Measurements from ENCODE around the gene TRIB2.
"Not testable (repeated sequence)": the region's sequence is repeated elsewhere in the genome, so short reads cannot be mapped to it uniquely, and the experiment has no call there.

The TRIB2 gene

DNA sequence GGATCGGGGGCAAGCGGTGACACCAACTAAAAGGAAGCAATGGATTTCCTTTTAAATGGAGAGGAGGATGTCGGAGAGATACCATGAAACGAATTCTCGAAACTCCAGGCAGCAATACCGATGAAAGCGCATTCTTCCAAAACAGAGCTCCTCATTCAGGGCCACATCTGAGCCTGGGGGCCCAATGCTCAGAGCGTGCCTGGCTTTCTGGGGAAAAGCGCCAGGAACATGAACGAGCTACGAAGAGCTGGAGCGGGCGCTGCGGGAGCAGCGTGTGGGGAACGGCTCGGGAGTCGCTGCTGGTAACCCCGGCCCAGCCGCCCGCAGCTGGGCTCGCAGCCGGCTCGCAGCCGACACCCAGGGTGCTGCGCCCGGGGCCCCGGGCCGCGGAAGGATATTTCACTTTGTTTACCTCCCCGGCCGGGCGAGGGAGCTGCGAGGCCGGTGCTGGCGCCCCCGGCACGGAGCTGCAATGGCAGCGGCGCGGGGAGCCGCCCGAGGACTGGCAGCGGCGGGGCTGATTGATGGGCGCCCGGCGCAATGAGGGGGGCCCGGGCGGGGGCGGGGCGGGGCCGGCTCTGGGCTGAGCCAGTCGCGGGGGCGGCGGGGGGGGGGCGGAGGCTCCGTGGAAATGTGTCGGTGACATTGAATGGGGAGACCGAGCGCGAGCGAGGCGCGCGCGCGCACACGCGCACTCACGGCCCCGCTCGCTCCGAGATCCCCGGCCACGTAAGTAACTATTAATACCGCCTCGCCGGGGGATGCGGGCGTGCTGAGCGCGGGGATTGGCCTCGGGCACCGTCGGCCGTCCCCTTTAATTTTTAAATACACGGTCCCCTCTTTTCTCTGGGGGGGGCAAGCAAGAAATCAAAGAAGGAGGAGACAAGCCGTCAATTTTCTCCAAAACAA lies at the start of gene TRIB2:
TSS of gene TRIB2 (plus strand) at position 655 of the 909 bp plus-strand sequence. CDS start 1,372 bp downstream, outside the sequence.
- DNase-seq (ENCODE audit: low read depth, low spot score): peak; percentile 70

DNA sequence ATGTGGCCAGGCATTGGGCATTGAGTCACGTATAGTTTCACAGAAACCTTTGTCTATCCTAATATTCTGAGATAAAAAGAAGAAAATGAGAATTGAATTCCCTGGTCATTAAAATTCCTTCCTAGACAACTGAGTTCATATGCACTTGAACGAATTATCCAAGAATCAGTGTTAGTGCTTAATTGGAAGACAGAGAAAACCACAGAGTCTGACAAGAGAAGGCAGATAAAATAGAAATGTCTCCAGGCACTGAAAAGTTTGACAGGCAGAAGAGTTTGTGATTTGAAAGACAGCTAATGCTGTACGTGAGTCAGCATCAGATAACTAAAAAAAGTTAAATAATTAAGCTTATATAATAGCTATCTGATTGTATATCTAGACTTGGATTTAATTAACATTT lies 47.7 kb upstream of the TRIB2 start:
- DNase-seq (ENCODE audit: low read depth, low spot score): no peak

DNA sequence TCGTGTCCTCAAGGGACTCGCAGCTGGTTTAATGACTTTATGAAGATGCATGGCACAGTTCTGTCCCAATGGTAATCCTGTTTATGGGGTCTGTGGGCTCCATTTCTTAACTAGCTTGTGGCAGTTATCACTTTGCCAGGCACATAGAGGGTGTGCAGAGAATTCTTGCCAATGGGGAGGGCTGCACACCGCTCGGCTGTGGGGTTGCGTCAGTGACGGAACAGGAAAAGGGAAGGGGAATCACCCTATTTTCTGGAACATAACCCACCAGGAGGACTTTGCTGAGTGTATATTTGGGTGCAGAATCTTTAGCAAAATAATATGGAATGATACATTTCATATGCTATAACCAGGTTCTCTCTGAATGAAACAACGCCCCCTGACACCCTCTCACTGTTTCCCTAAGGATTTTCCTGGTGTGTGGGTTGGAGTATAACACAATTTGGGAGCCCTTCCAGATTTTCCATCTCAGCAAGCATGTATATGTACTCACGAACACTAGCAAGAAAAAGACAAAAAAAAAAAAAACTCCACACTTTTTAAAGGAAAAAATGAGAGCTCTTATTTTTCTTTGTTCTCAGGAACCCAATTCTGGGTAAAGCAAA lies 43.9 kb upstream of the TRIB2 start:
- no peak for DNase-seq (ENCODE audit: low read depth, low spot score)

DNA sequence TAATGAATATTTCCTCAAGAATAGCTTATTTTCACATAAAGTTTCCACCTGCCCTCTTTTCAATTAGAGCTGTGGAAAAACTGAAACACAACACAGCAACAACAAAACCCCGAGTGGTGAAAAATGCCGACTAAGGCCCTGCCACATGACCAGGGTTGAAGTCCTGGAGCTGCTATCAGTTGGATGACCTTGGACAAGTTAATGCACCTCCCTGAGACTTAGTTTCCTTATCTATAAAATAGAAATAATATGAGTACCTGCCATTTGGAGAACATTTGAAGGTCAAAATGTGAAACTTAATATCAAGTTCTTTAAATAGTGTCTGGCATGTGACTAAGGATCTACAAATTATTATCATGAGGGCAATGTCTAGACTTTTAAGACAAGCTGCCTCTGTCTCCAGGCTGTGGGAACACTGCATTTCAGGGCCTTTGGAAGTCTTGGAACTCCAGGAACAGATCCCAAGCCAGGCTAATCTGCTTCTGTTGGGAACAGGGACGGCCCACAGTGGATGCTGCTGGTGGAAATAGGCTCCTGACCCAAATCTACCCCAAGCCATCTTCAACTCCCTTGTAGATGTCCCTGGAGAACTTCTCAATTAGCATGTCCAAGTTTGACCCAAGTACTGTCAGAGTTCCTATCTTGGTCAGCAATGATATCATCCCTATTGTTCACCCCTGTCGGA lies 42.0 kb upstream of the TRIB2 start:
- DNase-seq (ENCODE audit: low read depth, low spot score): no peak

DNA sequence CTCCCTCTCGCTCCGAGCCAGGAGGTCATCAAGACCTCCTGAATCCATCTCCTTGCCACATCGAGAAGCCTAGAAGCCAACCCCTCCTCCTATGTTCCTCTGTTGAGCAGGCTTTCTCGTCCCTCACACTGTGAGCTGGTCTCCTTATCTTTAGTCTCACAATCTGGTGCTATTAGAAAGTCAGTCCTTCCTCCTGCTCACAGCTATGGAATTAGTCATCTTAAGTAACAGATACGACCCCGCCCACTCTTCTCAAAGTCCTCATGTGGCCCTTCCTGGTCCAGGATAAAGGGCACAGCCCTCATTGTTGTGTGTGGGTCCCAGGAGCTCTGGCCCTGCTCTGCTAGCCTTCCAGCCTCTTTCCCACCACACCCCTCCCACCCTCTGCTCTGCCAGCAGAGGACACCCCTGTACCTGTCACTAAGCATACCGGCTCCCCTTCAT lies 41.4 kb upstream of the TRIB2 start:
- DNase-seq (ENCODE audit: low read depth, low spot score): no peak

DNA sequence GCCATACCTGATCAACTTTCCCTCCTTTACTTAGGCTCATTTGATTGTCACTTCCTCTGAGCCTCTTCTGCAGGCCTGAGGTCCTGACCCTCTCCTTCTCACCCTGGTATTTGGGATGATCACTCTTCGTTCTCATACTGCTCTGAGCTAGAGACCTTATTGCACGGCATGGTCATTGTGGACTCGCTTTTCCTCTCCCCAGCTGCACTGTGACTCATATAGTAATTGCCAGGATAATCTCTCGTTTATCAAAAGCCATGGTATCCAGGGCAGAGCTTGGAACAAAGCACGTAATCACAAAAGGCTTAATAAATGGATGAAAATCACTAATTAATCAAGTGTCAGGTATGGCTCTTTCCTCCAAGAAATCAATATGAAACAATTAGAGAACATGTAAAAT lies 40.9 kb upstream of the TRIB2 start:
- DNase-seq (ENCODE audit: low read depth, low spot score): no peak

DNA sequence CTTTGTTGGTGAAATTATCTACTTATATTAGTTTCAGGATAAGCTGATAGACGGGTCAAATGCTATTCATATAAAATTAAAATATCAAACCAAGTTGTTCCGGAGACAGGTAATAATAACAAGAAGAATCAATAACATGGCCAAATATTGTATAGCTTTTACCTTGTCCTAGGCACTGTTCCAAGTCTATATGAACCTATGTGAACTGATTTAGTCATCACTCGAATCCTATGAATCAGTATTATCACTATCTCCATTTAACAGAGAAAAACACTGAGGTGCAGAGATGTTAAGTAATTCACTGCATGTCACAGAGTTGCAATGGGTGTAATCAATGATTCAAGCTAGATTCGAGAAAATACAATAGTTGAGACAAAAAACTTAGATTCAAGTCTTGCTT lies 40.0 kb upstream of the TRIB2 start:
- no peak for DNase-seq (ENCODE audit: low read depth, low spot score)

DNA sequence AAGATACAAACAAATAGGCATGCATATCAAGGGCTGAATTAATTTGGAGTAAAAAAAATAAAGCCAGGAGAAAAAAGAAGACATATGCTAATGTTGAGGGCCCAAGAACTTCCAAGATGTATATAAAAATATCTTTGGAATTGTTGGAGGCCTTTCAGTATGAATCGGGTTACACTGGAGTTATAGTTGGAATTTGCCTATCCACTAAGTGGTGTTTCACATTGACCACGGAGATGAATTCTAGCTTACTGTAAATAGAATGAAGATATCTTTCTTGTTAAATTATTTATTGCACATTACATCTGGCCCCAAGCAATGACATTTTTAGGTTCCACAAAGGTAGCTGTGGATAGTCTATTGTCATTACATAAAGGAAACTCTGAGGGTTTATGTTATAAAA lies 38.5 kb upstream of the TRIB2 start:
- DNase-seq (ENCODE audit: low read depth, low spot score): no peak

DNA sequence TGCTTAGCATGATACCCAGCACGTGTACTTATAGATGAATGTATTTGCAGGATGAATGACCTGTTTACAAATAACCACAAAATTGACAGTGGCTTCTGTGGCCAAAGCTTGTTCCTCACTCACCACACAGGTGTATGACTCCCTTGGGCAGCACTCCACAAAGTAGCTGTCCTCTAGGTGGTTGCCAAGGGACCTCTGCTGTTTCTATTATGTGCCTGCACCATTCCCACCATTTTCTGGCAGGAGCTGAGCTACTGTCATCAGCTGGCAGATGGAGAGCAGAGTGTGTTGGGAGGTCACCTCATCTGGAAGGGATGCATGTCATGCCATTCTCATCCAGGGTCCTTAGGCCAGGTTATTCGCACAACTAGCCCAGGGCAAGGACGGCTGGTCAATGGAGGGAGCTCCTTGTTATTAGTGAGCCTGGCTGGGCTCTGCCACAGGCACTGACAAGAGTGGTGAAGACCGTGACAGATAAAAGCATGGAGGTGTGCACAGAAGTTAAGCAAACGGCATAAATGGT lies 37.1 kb upstream of the TRIB2 start:
- no peak for DNase-seq (ENCODE audit: low read depth, low spot score)

DNA sequence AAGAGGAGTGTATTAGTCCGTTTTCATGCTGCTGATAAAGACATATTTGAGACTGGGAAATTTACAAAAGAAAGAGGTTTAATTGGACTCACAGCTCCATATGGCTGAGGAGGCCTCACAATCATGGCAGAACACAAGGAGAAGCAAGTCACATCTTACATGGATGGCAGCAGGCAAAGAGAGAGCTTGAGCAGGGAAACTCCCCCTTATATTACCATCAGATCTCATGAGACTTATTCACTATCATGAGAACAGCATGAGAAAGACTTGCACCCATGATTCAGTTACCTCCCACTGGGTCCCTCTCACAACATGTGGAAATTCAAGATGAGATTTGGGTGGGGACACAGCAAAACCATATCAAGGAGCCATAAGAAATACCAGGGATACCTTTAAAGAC lies 36.6 kb upstream of the TRIB2 start:
- not testable (repeated sequence) for DNase-seq (ENCODE audit: low read depth, low spot score)

DNA sequence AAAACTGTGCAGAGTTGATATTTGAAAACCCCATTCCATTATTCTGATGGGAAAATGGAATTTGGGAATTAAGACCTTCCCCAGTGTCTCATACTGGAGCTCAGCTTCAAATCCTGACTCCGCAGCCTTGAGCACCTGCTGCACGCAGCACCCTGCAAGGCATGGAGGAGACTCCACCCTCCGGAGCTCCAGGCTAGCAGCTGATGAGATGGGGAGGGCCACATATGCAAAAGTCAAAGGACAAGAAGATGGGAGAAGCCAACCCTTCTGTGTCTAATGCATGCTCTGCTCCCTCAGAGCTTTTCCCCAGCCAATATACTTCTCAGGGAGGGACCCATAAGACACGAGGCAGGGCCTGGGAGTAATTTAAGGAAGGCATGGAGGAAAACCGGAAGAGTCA lies 34.7 kb upstream of the TRIB2 start:
- DNase-seq (ENCODE audit: low read depth, low spot score): no peak

DNA sequence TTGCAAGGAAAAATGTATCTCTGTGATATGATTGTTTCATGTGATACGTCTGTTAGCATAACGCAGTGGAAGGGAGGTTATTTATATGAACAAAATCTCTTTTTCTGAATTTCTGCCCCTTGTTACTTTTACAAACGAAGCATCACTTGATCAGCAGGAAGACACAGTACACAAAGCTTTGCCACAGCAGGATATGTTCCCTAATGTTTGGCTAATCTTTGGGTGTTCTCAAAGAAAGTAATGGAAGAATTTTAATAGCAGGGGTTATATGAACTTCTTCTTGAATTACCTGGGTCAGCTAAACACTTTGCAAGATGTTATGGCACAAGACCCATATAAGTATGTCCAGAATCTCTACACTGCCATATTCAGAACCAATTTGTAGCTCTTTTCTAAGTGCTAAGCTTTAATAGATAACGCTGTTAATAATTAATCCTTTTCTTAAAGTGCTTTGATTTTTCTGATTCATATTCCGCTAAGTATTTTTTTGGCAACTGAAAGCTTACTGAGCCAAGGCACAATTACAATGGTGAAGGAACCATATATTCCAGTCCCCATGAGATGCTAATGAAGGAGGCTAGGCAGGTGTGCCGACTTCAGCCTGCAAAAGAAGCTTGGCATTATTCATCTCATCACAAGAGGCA lies 33.2 kb upstream of the TRIB2 start:
- DNase-seq (ENCODE audit: low read depth, low spot score): peak; percentile 20

DNA sequence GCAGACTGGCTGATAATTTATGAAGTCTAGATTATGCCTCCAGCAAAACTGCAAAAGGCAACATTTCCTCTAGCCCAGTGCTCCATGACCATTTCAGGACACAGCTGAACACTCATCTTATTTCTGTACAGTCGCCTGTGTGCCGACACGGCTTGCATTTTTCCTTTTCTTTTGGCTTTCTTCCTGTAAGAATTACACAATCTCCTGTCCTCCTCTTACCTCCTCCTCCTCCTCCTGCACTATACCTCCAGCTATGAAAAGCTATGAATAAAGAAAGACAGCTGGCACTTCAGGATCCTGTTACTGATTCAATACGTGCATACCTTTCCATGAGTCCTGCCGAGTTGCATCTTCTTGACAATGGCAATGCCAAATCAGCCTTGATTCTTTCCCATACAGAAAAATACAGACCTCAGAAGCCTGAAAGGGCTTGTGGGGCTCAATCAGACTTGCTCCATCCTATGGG lies 32.2 kb upstream of the TRIB2 start:
- no peak for DNase-seq (ENCODE audit: low read depth, low spot score)

DNA sequence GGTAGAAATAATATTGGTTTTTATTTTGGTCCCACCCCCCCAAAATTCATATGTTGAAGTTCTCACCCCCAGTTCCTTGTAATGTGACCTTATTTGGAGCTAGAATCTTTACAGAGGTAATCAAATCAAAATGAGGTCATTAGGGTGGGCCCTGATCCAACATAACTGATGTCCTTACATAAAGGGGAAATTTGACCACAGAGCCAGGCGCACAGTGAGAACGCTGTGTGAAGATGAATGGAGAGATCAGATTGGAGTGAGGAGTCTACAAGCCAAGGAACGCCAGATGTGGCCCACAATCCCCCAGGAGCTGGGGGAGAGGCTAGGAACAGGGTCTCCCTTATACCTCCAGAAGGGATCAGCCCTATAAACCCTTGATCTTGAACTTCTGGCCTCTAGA lies 31.6 kb upstream of the TRIB2 start:
- no peak for DNase-seq (ENCODE audit: low read depth, low spot score)

DNA sequence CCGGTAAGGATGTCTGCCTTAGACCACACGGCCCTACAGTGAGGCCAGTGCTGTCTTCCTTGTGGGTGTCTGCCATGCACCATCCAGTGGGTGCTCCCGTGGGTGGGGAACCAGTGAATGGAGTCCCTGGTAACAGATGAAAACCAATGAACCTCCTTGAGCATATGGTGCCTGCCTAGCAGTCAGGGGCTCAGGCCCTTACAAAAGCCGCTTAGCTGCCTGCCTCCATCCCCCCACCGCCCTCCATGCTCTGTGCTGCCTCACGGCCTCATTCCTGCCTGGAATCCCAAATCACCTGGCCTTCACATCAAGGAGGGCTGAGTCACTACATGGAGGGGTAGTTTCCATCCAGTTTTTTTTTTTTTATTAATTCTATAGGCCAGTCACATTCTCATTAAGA lies 30.8 kb upstream of the TRIB2 start:
- no peak for DNase-seq (ENCODE audit: low read depth, low spot score)

DNA sequence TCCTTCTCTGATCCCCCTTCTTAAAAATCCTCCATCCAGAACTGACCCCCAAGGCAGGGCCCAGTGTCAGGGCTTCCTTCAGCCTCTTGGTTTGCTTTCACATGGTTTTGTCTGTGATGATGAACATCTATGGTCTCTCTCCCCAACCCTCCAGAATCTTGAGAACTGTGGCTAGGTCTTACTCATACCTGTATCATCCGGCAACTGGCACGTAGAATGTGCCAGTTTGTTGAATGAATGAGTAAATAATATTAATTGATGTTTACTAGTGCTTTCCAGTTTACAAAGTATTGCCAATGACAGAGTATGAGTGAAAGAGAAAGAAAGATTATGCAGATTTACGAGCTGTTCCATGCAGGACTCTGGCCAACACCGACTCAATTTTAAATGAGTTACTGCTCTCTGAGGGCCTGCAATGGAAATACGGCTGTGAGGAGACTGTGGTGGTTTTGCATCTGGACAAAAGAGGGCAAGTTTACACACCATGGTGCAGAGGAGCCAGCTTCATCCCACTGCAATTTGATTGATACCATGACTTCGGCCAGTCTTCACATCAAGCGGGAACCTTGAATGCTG lies 29.9 kb upstream of the TRIB2 start:
- DNase-seq (ENCODE audit: low read depth, low spot score): no peak

DNA sequence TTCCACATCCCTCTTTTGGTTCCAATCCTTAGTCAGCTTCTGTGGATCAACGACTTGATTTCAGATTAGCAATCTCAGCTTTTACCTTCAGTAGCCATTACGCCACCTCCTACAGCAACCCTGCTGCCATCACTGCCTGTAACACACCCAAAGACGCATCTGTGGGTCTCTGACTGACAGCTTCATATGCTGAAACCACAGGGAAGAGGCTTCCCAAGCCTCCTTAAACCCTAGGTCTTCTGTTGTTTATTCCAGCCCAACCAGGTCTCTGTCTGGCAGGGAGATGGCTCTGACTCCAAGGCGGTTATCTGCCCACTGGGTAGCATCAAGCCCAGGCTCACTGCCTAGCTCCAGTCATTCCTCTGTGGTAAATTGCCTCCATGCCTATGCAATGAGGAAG lies 28.6 kb upstream of the TRIB2 start:
- DNase-seq (ENCODE audit: low read depth, low spot score): no peak

DNA sequence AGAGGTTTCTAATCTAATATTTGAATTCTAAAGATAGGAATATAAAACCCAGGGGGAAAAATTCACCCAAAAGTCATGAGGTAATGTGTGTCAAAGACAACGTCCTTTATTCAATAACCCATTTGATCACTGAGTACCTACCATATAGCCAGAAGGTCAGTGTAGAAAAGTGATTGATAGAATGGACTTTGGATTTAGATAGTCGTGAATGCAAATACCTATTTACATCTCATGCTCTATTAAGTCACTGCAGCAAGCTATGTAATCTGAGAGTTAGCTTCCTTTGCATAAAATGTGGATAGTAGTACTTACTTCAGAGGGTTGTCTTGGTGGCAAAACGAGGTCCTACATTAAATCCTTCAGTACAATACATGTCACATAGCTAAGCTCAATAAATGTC lies 27.8 kb upstream of the TRIB2 start:
- no peak for DNase-seq (ENCODE audit: low read depth, low spot score)

DNA sequence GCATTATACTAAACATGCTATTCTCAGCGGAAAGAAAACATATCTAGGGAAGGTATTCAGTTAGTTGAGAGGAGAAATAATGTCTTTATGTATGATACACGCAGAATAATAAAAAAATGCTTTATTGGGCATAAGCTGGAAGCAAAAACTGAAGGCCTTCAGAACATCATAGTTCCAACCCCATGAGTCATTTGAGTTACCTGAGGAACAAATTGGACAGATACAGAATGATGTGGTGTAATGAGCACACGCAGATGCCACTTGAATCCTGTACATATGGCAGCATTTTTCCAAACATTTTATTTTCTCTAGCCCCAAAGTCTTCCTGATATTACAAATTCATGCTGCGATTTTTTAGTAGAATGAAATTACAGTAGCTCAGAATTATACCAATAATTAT lies 23.2 kb upstream of the TRIB2 start:
- DNase-seq (ENCODE audit: low read depth, low spot score): no peak

DNA sequence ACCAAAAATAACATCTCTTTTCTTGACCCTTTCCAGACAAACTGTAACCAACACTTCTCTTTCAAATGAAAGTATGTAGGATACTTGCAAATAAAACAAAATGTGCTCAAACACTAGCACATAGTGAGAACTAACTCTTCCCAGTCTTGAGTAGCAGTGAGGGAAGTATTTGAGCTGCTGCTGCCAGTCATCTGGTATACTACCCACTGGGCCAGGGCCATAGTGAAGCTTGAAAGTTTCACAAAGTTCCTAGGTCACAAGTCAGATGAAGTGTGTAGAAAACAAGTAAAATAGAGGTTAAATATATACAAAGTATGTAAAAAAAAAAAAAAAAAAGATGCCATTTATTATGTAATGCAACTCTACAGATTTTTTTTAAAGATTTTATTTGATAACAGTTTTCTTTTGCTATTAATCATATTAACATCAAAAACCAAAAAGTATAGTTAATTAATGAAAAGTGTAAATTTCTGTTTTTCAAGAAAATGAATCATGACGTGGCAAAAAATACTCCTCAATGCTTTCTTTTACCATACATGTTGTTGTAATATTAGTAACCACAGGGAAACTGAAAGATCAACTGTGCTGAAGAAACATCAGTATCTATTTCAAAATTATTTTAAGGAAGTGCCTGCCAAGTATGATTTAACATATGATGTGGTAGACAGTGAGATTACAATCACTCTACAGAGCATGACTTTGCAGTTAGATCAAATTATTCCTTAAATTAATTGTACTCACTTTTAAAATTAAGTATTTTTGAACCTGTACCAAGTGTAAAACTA lies 21.6 kb upstream of the TRIB2 start:
- no peak for DNase-seq (ENCODE audit: low read depth, low spot score)

DNA sequence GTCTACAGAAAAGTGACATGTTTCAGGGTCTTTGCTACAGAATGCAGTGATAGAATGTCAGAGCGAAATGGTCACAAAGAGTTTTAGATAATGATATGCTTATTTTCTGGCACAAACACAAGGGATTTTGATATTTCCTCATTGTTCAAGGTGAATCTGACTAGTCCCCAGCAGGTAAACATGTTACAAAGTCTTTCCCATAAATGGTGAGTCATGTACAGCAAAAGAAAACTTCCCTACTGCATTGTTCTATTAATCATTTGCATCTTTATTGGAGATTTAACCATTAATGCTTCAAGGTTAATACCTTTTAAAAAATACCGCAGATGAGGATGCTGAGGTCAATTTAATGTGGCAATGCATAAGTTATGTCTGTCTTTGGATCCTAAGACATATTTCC lies 19.1 kb upstream of the TRIB2 start:
- DNase-seq (ENCODE audit: low read depth, low spot score): no peak

Measured in brain pericyte (primary cell).